ENCODE measurements around the gene BACE1-AS. TPM values are rescaled to one million over a fixed set of nuclear protein-coding genes. Genes with fewer than 3 reads are reported as not detected.

BACE1-AS gene
- total and polyA plus RNA-seq, 2 of the 8 experiments (the other 6 are each of a cell fraction or from before 2014, with no cell fraction given) = 14.9 to 17.4 TPM

GRCh38 chr11:117300283-117300663, 9.1 kb downstream of the BACE1-AS start (continued):
- TF ChIP-seq CHD7 (IDR thresholded peaks at IDR 0.05; ENCODE audit: insufficient replicate concordance, low read length) (no peak), KDM1A (IDR thresholded peaks at IDR 0.05; ENCODE audit: borderline replicate concordance, low read length) (no peak), SP4 (IDR thresholded peaks at IDR 0.05; ENCODE audit: low read length) (no peak), RFX5 (IDR thresholded peaks at IDR 0.05; ENCODE audit: borderline replicate concordance, low read depth, low read length) (no peak), KDM4A (IDR thresholded peaks at IDR 0.05; ENCODE audit: low read depth, low read length, severe bottlenecking) (no peak), CBX5 (IDR thresholded peaks at IDR 0.05; ENCODE audit: low read depth, low read length) (no peak), GTF2F1 (IDR thresholded peaks at IDR 0.05; ENCODE audit: borderline replicate concordance, low read depth, low read length) (no peak), POU5F1 (IDR thresholded peaks at IDR 0.05; ENCODE audit: low read depth, low read length) (no peak), RXRA (IDR thresholded peaks at IDR 0.05; ENCODE audit: insufficient read depth, low read depth, low read length) (no peak), HDAC6 (IDR thresholded peaks at IDR 0.05; ENCODE audit: low read depth, low read length) (no peak), POLR2AphosphoS5 (IDR thresholded peaks at IDR 0.05; ENCODE audit: low read depth, low read length) (no peak), ASH2L (IDR thresholded peaks at IDR 0.05; ENCODE audit: low read length) (no peak), SRF (IDR thresholded peaks at IDR 0.05; ENCODE audit: low read depth, low read length) (no peak), CEBPB (IDR thresholded peaks at IDR 0.05; ENCODE audit: low read depth, low read length) (no peak)
